H1 (cell line): ENCODE data around the gene ACLY. TPM values are rescaled to one million over a fixed set of nuclear protein-coding genes. Genes with fewer than 3 reads are reported as not detected.

Source experiments
- SIRT6 ChIP-seq: IDR thresholded peaks from one replicate; pipeline ENCODE4 v1.7.1; 2012; ENCODE audit warnings: low read length, inconsistent platforms
- polyA plus RNA-seq, 7 experiments: library from polyadenylated mRNA; depleted of rRNA in 3 of 7; stranded (reverse) in 5 of 7; unstranded in 2 of 7; fragments of >200 nt in 5 of 7; fragments of 200-250 nt in 2 of 7; gene quantifications; 1 replicate in 5 of 7; 2 replicates in 1 of 7; 4 replicates in 1 of 7; pipeline versions ENCODE4 v1.2.1 to v1.2.3, GENCODE V29; 2011 to 2013; ENCODE audit warnings: missing spikeins in 2 of 7, mixed read lengths in 2 of 7
- total RNA-seq: library from RNA; stranded (reverse); fragmentation: NEBNext Ultra II Directional; extraction: Animal tissue kit (Norgen Biotek cat#: 25700); gene quantifications from 2 replicates; pipeline ENCODE4 v1.2.1, GENCODE V29; 2021

ACLY gene
- total and polyA plus RNA-seq, 2 of the 8 experiments (the other 6 are each of a cell fraction or from before 2014, with no cell fraction given) = 167 to 393 TPM

DNA sequence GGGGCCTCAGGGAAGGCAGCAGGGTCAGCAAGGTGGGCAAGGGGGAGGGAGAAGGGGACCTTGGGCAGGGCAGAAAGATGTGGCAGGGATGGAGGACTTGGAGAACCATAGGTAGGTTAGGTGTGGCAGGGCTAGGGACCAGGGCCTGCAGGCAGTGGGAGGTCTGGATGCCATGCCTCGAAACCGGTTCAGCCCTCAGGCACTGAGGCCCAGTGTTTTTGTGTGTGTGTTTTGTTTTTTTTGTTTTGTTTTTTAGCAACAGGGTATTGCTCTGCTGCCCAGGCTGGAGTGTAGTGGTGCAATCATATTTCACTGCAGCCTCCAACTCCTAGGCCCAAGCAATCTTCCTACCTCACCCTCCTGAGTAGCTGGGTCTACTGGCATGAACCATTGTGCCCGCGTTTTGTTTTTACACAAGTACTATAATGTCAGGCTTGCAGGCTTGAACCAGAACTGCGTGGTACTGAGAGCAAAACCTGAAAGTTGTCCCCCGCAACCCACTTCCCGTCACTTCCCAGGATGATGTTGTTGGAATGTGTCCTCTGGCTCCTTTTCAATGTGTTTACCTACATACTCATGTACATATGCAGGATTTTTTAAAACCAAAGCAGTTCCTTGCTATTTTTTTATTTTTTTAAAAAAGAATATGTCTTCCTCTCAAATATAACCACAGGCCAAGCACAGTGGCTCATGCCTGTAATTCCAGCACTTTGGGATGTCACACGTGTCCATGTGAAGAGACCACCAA lies 24.0 kb upstream of the ACLY start (continued):
- no peak for TF ChIP-seq SIRT6
